22Rv1 (cell line): ENCODE data around the gene FHIT.

Experiments
- H3K27ac ChIP-seq: fragments of 450-650 bp; 2 replicates; pipeline ENCODE4 v1.5.1; 2017
- CTCF ChIP-seq: fragments of 450-650 bp; IDR thresholded peaks from 2 replicates; pipeline ENCODE4 v1.5.1; 2017; ENCODE audit warnings: mild to moderate bottlenecking
- ZFX ChIP-seq: fragments of 450-650 bp; IDR thresholded peaks from 2 replicates; pipeline ENCODE4 v1.6.1; 2017; ENCODE audit warnings: antibody characterized with exemption, borderline replicate concordance

FHIT gene

GRCh38 chr3:60986552-60986951, 264.7 kb downstream of the FHIT start:
- TF ChIP-seq CTCF (no peak), ZFX (no peak)
- H3K27ac ChIP-seq, result no peak overlapping the region

GRCh38 chr3:60983906-60984305, 267.3 kb downstream of the FHIT start:
- no peak overlapping the region for H3K27ac ChIP-seq

GRCh38 chr3:60980342-60980692, 270.9 kb downstream of the FHIT start:
- H3K27ac ChIP-seq, result no peak overlapping the region
- TF ChIP-seq ZFX (no peak), CTCF (no peak)

More at GRCh38 chr3:60983906-60984305, 267.3 kb downstream of the FHIT start:
- no peak for TF ChIP-seq ZFX
- no peak for TF ChIP-seq CTCF

- H3K27ac ChIP-seq, result no peak overlapping the region
- TF ChIP-seq CTCF (no peak), ZFX (no peak)
These were observed 271.6 kb downstream of the FHIT start for GRCh38 chr3:60979461-60980341.

GRCh38 chr3:60973321-60973720, 277.9 kb downstream of the FHIT start:
- no peak overlapping the region for H3K27ac ChIP-seq
- TF ChIP-seq ZFX (no peak), CTCF (no peak)

- no peak for TF ChIP-seq ZFX
- TF ChIP-seq CTCF, result no peak
- no peak overlapping the region for H3K27ac ChIP-seq
These were observed 278.7 kb downstream of the FHIT start for GRCh38 chr3:60972599-60972998.

- TF ChIP-seq CTCF, result no peak
- TF ChIP-seq ZFX, result no peak
These were observed 280.4 kb downstream of the FHIT start for GRCh38 chr3:60970850-60971249.

More at GRCh38 chr3:60970850-60971249, 280.4 kb downstream of the FHIT start:
- H3K27ac ChIP-seq, result no peak overlapping the region
